Measurements from ENCODE around the gene CORO2B. TPM values are rescaled to one million over a fixed set of nuclear protein-coding genes. Genes with fewer than 3 reads are reported as not detected.
A peak's percentile ranks its signal among the peaks of the same experiment; 100 is the strongest.

Gene CORO2B
- total and polyA plus RNA-seq, 8 donors: 3.0 to 27.7 (median 21.0) TPM

- no peak for DNase-seq
- no peak overlapping the region for H3K27ac ChIP-seq
- H3K36me3 ChIP-seq: no peaks in the 10 kb centered on the region
- H3K4me1 ChIP-seq: peaks cover 8 to 23% of the 10 kb centered on the region in 2 donors
- no peak for TF ChIP-seq CTCF (IDR thresholded peaks at IDR 0.05)
- H3K9me3 ChIP-seq: no peaks in the 10 kb centered on the region
- intact Hi-C loops (cut with DNase I): no loop called here
- H3K27me3 ChIP-seq: no peaks in the 10 kb centered on the region
- no peak overlapping the region for H3K4me3 ChIP-seq
- ATAC-seq: no peak
These were observed 37.6 kb downstream of the CORO2B start for GRCh38 chr15:68616397-68616796.

- intact Hi-C loops (cut with DNase I): no loop called here
- no peak for ATAC-seq
- no peak overlapping the region for H3K4me3 ChIP-seq
- DNase-seq: no peak
- H3K27ac ChIP-seq: no peak overlapping the region
- TF ChIP-seq CTCF (IDR thresholded peaks at IDR 0.05): no peak
- H3K4me1 ChIP-seq: peaks cover 8 to 23% of the 10 kb centered on the region in 2 donors
- no peaks in the 10 kb centered on the region for H3K9me3 ChIP-seq
- H3K36me3 ChIP-seq: no peaks in the 10 kb centered on the region
- no peaks in the 10 kb centered on the region for H3K27me3 ChIP-seq
These were observed 38.2 kb downstream of the CORO2B start for GRCh38 chr15:68617001-68617400.

- no peaks in the 10 kb centered on the region for H3K36me3 ChIP-seq
- intact Hi-C loops (cut with DNase I): no loop called here
- H3K27ac ChIP-seq: no peak overlapping the region
- H3K4me3 ChIP-seq: no peak overlapping the region
- H3K9me3 ChIP-seq: no peaks in the 10 kb centered on the region
- DNase-seq (no peak), ATAC-seq (no peak)
- no peak for TF ChIP-seq CTCF (IDR thresholded peaks at IDR 0.05)
- peaks cover 8 to 23% of the 10 kb centered on the region in 2 donors for H3K4me1 ChIP-seq
- no peaks in the 10 kb centered on the region for H3K27me3 ChIP-seq
These were observed 39.0 kb downstream of the CORO2B start for GRCh38 chr15:68617777-68618176.

GRCh38 chr15:68618394-68618793 lies 39.6 kb downstream of the CORO2B start:
- no peak overlapping the region for H3K27ac ChIP-seq
- TF ChIP-seq CTCF (IDR thresholded peaks at IDR 0.05): no peak
- H3K4me1 ChIP-seq: peaks cover 8 to 23% of the 10 kb centered on the region in 2 donors
- H3K4me3 ChIP-seq: no peak overlapping the region
- intact Hi-C loops (cut with DNase I): no loop called here
- no peaks in the 10 kb centered on the region for H3K27me3 ChIP-seq
- no peaks in the 10 kb centered on the region for H3K9me3 ChIP-seq
- peak in 1 of 4 donors; percentile 53 for DNase-seq
- no peak for ATAC-seq
- H3K36me3 ChIP-seq: no peaks in the 10 kb centered on the region

- Histone ChIP-seq H3K36me3 (no peaks in the 10 kb centered on the region), H3K4me1 (peaks cover 8 to 23% of the 10 kb centered on the region in 2 donors), H3K27me3 (no peaks in the 10 kb centered on the region), H3K4me3 (no peak overlapping the region), H3K9me3 (no peaks in the 10 kb centered on the region), H3K27ac (no peak overlapping the region)
- no peak for TF ChIP-seq CTCF (IDR thresholded peaks at IDR 0.05)
- ATAC-seq: no peak
- intact Hi-C loops (cut with DNase I): no loop called here
- no peak for DNase-seq
These were observed 40.3 kb downstream of the CORO2B start for GRCh38 chr15:68618908-68619698.
